ENCODE data around the gene SLC26A2.
A peak's percentile ranks its signal among the peaks of the same experiment; 100 is the strongest.

Gene SLC26A2

GRCh38 chr5:149960272-149961185 is at the start of gene SLC26A2:
SLC26A2 (plus strand) TSS chr5:149960758; CDS start chr5:149977653, 16,895 bp downstream.
- peak; percentile 91 for DNase-seq (ENCODE audit: low read depth, low spot score)

- no peak for DNase-seq (ENCODE audit: low read depth, low spot score)
Measured at GRCh38 chr5:149911031-149911430, 49.5 kb upstream of the SLC26A2 start.

- DNase-seq (ENCODE audit: low read depth, low spot score), result no peak
Measured at GRCh38 chr5:149912226-149912871, 48.2 kb upstream of the SLC26A2 start.

- no peak for DNase-seq (ENCODE audit: low read depth, low spot score)
Measured at GRCh38 chr5:149913436-149914419, 46.8 kb upstream of the SLC26A2 start.

- DNase-seq (ENCODE audit: low read depth, low spot score), result no peak
Measured at GRCh38 chr5:149915392-149916260, 44.9 kb upstream of the SLC26A2 start.

- DNase-seq (ENCODE audit: low read depth, low spot score), result no peak
Measured at GRCh38 chr5:149916334-149917072, 44.1 kb upstream of the SLC26A2 start.

- no peak for DNase-seq (ENCODE audit: low read depth, low spot score)
Measured at GRCh38 chr5:149917073-149917676, 43.4 kb upstream of the SLC26A2 start.

GRCh38 chr5:149921597-149921996 is 39.0 kb upstream of the SLC26A2 start:
- no peak for DNase-seq (ENCODE audit: low read depth, low spot score)

GRCh38 chr5:149922950-149923349 is 37.6 kb upstream of the SLC26A2 start:
- no peak for DNase-seq (ENCODE audit: low read depth, low spot score)

GRCh38 chr5:149924486-149924885 is 36.1 kb upstream of the SLC26A2 start:
- no peak for DNase-seq (ENCODE audit: low read depth, low spot score)

- no peak for DNase-seq (ENCODE audit: low read depth, low spot score)
Measured at GRCh38 chr5:149930043-149930748, 30.4 kb upstream of the SLC26A2 start.

GRCh38 chr5:149930749-149931574 is 29.6 kb upstream of the SLC26A2 start:
- no peak for DNase-seq (ENCODE audit: low read depth, low spot score)

- no peak for DNase-seq (ENCODE audit: low read depth, low spot score)
Measured at GRCh38 chr5:149931992-149932436, 28.5 kb upstream of the SLC26A2 start.

GRCh38 chr5:149932445-149933350 is 27.9 kb upstream of the SLC26A2 start:
- DNase-seq (ENCODE audit: low read depth, low spot score), result no peak

GRCh38 chr5:149935431-149935901 is 25.1 kb upstream of the SLC26A2 start:
- DNase-seq (ENCODE audit: low read depth, low spot score), result no peak

GRCh38 chr5:149936044-149936699 is 24.4 kb upstream of the SLC26A2 start:
- DNase-seq (ENCODE audit: low read depth, low spot score), result no peak
